ENCODE results near the gene ZNF683. TPM values are rescaled to one million over a fixed set of nuclear protein-coding genes. Genes with fewer than 3 reads are reported as not detected.

ZNF683 gene
- total and polyA plus RNA-seq, 10 of the 15 experiments (the other 5 are each of a cell fraction or from before 2014, with no cell fraction given), result not detected

DNA sequence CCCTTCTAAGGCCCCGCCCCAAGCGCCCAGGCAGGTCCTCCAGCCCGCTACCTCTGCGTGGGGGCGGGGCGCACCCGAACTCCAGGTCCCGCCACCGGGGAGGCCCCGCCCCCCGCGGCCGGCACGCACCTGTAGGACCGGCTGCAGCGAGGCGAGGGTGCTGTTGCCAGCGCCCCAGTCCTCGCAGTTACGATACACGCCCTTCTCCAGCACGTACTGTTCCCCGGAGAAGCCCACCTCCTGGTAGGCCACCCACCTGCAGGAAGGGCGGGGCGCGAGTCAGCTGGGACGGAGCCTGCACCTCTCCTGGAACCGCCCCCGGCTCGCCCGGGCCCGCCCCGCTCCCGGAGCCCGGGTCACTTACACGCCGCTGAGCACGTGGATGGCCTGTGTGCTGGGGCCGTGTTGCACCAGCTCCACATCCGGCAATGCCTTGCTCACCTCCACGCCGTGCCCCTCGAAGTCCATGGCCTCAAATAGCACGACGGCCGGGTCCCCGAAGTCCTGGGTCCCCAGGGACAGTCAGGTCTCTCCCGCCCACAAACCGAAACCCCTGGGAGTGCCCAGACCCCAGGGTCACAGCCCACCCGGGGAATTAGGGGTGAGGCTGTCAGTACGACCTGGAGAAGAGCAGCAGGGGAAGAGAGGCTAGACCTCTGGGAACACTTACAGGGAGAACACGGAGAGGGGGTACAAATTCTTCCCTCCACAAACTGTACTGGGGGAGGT, 35.9 kb downstream of the ZNF683 start:
- POLR2A ChIA-PET, result no interaction called here
- H3K4me2 ChIP-seq (ENCODE audit: control insufficient read depth, insufficient read depth), result peak overlapping the region; percentile 96
- ATAC-seq (peak; percentile 95), DNase-seq (ENCODE audit: low read depth, low spot score) (no peak), FAIRE-seq (no peak)
- H3K27ac ChIP-seq (ENCODE audit: control insufficient read depth, insufficient read depth), result no peak overlapping the region
- 13% methylated on average over 42 of the region's 52 CpGs for WGBS (ENCODE audit: insufficient coverage, insufficient replicate concordance, low lambda C conversion rate, missing lambda C conversion rate)
- BruUV-seq (replicated peaks), result no TSS peak
- no peak overlapping the region for H3K9ac ChIP-seq (ENCODE audit: control insufficient read depth, insufficient read depth, low read length)
- CTCF ChIA-PET, result interaction anchor here (1.4 kb wide), 1 partner anchor 52 kb away, joined by 6 read pairs; no protein-coding TSS in a partner anchor
- H3K79me2 ChIP-seq (ENCODE audit: control insufficient read depth, insufficient read depth, low read length), result no peaks in the 10 kb centered on the region
- intact Hi-C loops (cut with micrococcal nuclease; ENCODE audit: unreplicated experiment), result no loop called here
- in situ Hi-C loops (cut with MboI), result no loop called here
- RAD21 ChIA-PET (ENCODE audit: unreplicated experiment), result interaction anchor here (1.4 kb wide), 1 partner anchor 51 kb away, joined by 3 read pairs; no protein-coding TSS in a partner anchor
- no peaks in the 10 kb centered on the region for H3K9me3 ChIP-seq (replicated peaks; ENCODE audit: control insufficient read depth, insufficient read depth, low read length)
- H3K36me3 ChIP-seq (ENCODE audit: control insufficient read depth in 2 of 2, insufficient read depth in 2 of 2, low read length in 1 of 2), result no peaks in the 10 kb centered on the region
- peak overlapping the region; percentile 81 for H2AFZ ChIP-seq (ENCODE audit: control insufficient read depth, low read depth, low read length)
- SMC1A ChIA-PET (ENCODE audit: uncharacterized antibody, unreplicated experiment), result no interaction called here
- no peaks in the 10 kb centered on the region for H4K20me1 ChIP-seq (ENCODE audit: control insufficient read depth, insufficient read depth)
- H3K27me3 ChIP-seq (replicated peaks in 1 of 2; ENCODE audit: control insufficient read depth in 2 of 2, insufficient read depth in 2 of 2, low read length in 1 of 2), result peaks cover 0 to 6% of the 10 kb centered on the region in 2 experiments; a peak in 1 of 4 replicates
- peak overlapping the region; percentile 68; the same call in 1 of the 2 replicates for H3K4me3 ChIP-seq
- H3K4me1 ChIP-seq (ENCODE audit: control insufficient read depth, insufficient read depth, low read length), result peaks cover 6% of the 10 kb centered on the region; the same call in 1 of the 2 replicates
- TF ChIP-seq, protein P1, sequence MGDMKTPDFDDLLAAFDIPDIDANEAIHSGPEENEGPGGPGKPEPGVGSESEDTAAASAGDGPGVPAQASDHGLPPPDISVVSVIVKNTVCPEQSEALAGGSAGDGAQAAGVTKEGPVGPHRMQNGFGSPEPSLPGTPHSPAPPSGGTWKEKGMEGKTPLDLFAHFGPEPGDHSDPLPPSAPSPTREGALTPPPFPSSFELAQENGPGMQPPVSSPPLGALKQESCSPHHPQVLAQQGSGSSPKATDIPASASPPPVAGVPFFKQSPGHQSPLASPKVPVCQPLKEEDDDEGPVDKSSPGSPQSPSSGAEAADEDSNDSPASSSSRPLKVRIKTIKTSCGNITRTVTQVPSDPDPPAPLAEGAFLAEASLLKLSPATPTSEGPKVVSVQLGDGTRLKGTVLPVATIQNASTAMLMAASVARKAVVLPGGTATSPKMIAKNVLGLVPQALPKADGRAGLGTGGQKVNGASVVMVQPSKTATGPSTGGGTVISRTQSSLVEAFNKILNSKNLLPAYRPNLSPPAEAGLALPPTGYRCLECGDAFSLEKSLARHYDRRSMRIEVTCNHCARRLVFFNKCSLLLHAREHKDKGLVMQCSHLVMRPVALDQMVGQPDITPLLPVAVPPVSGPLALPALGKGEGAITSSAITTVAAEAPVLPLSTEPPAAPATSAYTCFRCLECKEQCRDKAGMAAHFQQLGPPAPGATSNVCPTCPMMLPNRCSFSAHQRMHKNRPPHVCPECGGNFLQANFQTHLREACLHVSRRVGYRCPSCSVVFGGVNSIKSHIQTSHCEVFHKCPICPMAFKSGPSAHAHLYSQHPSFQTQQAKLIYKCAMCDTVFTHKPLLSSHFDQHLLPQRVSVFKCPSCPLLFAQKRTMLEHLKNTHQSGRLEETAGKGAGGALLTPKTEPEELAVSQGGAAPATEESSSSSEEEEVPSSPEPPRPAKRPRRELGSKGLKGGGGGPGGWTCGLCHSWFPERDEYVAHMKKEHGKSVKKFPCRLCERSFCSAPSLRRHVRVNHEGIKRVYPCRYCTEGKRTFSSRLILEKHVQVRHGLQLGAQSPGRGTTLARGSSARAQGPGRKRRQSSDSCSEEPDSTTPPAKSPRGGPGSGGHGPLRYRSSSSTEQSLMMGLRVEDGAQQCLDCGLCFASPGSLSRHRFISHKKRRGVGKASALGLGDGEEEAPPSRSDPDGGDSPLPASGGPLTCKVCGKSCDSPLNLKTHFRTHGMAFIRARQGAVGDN (IDR thresholded peaks at IDR 0.05), result 0 out of 2 replicates have a peak, but pooled peaks have one; percentile 40
- TF ChIP-seq IKZF1 (conservative IDR thresholded peaks at IDR 0.05), result 0 out of 2 replicates have a peak, but pooled peaks have one; percentile 23
- no peak for TF ChIP-seq HDAC6 (IDR thresholded peaks at IDR 0.05; ENCODE audit: unreplicated experiment)
- TF ChIP-seq FOS (IDR thresholded peaks at IDR 0.05; ENCODE audit: borderline replicate concordance, extremely low read depth, insufficient read length), result no peak
- TF ChIP-seq, protein P2, sequence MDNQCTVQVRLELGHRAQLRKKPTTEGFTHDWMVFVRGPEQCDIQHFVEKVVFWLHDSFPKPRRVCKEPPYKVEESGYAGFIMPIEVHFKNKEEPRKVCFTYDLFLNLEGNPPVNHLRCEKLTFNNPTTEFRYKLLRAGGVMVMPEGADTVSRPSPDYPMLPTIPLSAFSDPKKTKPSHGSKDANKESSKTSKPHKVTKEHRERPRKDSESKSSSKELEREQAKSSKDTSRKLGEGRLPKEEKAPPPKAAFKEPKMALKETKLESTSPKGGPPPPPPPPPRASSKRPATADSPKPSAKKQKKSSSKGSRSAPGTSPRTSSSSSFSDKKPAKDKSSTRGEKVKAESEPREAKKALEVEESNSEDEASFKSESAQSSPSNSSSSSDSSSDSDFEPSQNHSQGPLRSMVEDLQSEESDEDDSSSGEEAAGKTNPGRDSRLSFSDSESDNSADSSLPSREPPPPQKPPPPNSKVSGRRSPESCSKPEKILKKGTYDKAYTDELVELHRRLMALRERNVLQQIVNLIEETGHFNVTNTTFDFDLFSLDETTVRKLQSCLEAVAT (IDR thresholded peaks at IDR 0.05), result no peak
- TF ChIP-seq ZNF207 (IDR thresholded peaks at IDR 0.05; ENCODE audit: borderline replicate concordance), result no peak
- TF ChIP-seq TAF1 (IDR thresholded peaks at IDR 0.05; ENCODE audit: borderline replicate concordance, low read depth, low read length), result no peak
- no peak for TF ChIP-seq BCL11A (IDR thresholded peaks at IDR 0.05; ENCODE audit: low read depth, low read length)
- no peak for TF ChIP-seq ASH2L (IDR thresholded peaks at IDR 0.05; ENCODE audit: borderline replicate concordance, low read depth)
- TF ChIP-seq, protein P3, sequence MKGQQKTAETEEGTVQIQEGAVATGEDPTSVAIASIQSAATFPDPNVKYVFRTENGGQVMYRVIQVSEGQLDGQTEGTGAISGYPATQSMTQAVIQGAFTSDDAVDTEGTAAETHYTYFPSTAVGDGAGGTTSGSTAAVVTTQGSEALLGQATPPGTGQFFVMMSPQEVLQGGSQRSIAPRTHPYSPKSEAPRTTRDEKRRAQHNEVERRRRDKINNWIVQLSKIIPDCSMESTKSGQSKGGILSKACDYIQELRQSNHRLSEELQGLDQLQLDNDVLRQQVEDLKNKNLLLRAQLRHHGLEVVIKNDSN (IDR thresholded peaks at IDR 0.05; ENCODE audit: borderline replicate concordance, extremely low read length, insufficient read depth, low read depth, low read length), result no peak
- TF ChIP-seq MEF2B (IDR thresholded peaks at IDR 0.05; ENCODE audit: partially characterized antibody, poor library complexity, severe bottlenecking), result peak; percentile 49
- TF ChIP-seq YBX1 (IDR thresholded peaks at IDR 0.05), result no peak
- TF ChIP-seq, protein P4, sequence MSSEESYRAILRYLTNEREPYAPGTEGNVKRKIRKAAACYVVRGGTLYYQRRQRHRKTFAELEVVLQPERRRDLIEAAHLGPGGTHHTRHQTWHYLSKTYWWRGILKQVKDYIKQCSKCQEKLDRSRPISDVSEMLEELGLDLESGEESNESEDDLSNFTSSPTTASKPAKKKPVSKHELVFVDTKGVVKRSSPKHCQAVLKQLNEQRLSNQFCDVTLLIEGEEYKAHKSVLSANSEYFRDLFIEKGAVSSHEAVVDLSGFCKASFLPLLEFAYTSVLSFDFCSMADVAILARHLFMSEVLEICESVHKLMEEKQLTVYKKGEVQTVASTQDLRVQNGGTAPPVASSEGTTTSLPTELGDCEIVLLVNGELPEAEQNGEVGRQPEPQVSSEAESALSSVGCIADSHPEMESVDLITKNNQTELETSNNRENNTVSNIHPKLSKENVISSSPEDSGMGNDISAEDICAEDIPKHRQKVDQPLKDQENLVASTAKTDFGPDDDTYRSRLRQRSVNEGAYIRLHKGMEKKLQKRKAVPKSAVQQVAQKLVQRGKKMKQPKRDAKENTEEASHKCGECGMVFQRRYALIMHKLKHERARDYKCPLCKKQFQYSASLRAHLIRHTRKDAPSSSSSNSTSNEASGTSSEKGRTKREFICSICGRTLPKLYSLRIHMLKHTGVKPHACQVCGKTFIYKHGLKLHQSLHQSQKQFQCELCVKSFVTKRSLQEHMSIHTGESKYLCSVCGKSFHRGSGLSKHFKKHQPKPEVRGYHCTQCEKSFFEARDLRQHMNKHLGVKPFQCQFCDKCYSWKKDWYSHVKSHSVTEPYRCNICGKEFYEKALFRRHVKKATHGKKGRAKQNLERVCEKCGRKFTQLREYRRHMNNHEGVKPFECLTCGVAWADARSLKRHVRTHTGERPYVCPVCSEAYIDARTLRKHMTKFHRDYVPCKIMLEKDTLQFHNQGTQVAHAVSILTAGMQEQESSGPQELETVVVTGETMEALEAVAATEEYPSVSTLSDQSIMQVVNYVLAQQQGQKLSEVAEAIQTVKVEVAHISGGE (CRISPR knock-in tag; IDR thresholded peaks at IDR 0.05), result no peak
